GM12892 (cell line): ENCODE measurements around the gene PPP1R9B.

Experiments used
- POLR2A ChIP-seq: IDR thresholded peaks from 2 replicates; pipeline ENCODE4 v1.6.1; 2011; ENCODE audit warnings: low read depth, low read length, control low read depth
- TAF1 ChIP-seq: IDR thresholded peaks from 2 replicates; pipeline ENCODE4 v1.6.1; 2011; ENCODE audit warnings: low read depth, mild to moderate bottlenecking, control low read depth, low read length, borderline replicate concordance

GRCh38 chr17:50106393-50107131, 43.9 kb downstream of the PPP1R9B start:
- no peak for TF ChIP-seq POLR2A
- TF ChIP-seq TAF1, result no peak
